Aorta (tissue), 5 donors: ENCODE data around the gene DGLUCY. TPM values are rescaled to one million over a fixed set of nuclear protein-coding genes. Genes with fewer than 3 reads are reported as not detected.

ENCODE experiments used
- ATAC-seq: fragments of 200-7000 bp; cut with Tn5 transposase; one replicate; pipeline ENCODE4 v1.9.1; 2022; ENCODE audit warnings: moderate library complexity; ENCODE audit not compliant: low FRiP score
- DNase-seq, 2 donors: peaks; one replicate each; pipeline ENCODE4 v3.0.0-alpha.2; 2020
- H3K27ac ChIP-seq, 2 donors: one replicate each; pipeline ENCODE4 v1.5.1; 2013; ENCODE audit warnings: low read length in 2 of 2, mild to moderate bottlenecking in 2 of 2, moderate library complexity in 2 of 2, control low read depth in 1 of 2, inconsistent platforms in 1 of 2, low read depth in 1 of 2
- H3K27me3 ChIP-seq, 2 donors: one replicate each; pipeline ENCODE4 v1.6.1; 2013; ENCODE audit warnings: control low read depth in 1 of 2, low read length in 1 of 2, mild to moderate bottlenecking in 1 of 2, moderate library complexity in 1 of 2; ENCODE audit not compliant: insufficient read depth in 2 of 2, control insufficient read depth in 1 of 2
- H3K36me3 ChIP-seq, 2 donors: one replicate each; pipeline ENCODE4 v1.6.1; 2013; ENCODE audit warnings: control low read depth in 1 of 2, low read length in 1 of 2, mild to moderate bottlenecking in 1 of 2; ENCODE audit not compliant: insufficient read depth in 2 of 2, control insufficient read depth in 1 of 2
- H3K4me1 ChIP-seq, 2 donors: one replicate each; pipeline ENCODE4 v1.6.1; 2013; ENCODE audit warnings: low read length in 2 of 2, control low read depth in 1 of 2, mild to moderate bottlenecking in 1 of 2, moderate library complexity in 1 of 2; ENCODE audit not compliant: insufficient read depth in 2 of 2, control insufficient read depth in 1 of 2
- H3K4me3 ChIP-seq, 2 donors: one replicate each; pipeline ENCODE4 v1.5.1; 2013; ENCODE audit warnings: low read length in 2 of 2, control low read depth in 1 of 2, mild to moderate bottlenecking in 1 of 2
- H3K9me3 ChIP-seq: one replicate; pipeline ENCODE4 v1.6.1; 2013; ENCODE audit warnings: mild to moderate bottlenecking, low read length; ENCODE audit not compliant: control insufficient read depth
- WGBS, 2 donors: extraction: QIAGEN DNeasy Blood & Tissue Kit; methylation state at CpG; one replicate each; pipeline ENCODE4 v1.1.7; 2013; 5-methylcytosine and 5-hydroxymethylcytosine counted together
- intact Hi-C, 2 donors: fragments of 100-400 bp; cut with DNase I; formaldehyde crosslinking; loops; one replicate each; pipeline versions ENCODE4 v1.14.2 to v1.15.0; 2022
- polyA plus RNA-seq, 2 donors: library from polyadenylated mRNA; stranded (reverse); fragments of 200-250 nt; gene quantifications; one replicate each; pipeline ENCODE4 v1.2.3, GENCODE V29; 2013
- total RNA-seq, 2 donors: library from RNA; stranded (reverse); fragmentation: NEBNext Ultra II Directional; extraction: Animal tissue kit (Norgen Biotek cat#: 25700); gene quantifications; one replicate each; pipeline ENCODE4 v1.2.1, GENCODE V29; 2021
- donor health status: healthy with polysubstance abuse.
- donor health status: Bipolar disorder and iron deficiency.
- donor health status: DM: no; HTN: no; CAD: no.
- donor health status: DM: no; HTN: no; CAD: no.
- donor health status: DM: yes; HTN: yes; CAD: no.

Gene DGLUCY
- total and polyA plus RNA-seq, 4 donors: 11.9 to 55.5 (median 19.3) TPM

- intact Hi-C loops: no loop called here
Measured at GRCh38 chr14:91271639-91272038, 157.8 kb downstream of the DGLUCY start.

GRCh38 chr14:91272341-91273272 lies 158.7 kb downstream of the DGLUCY start:
- Histone ChIP-seq H3K9me3 (no peaks in the 10 kb centered on the region), H3K27me3 (no peaks in the 10 kb centered on the region), H3K4me3 (no peak overlapping the region), H3K36me3 (no peaks in the 10 kb centered on the region), H3K27ac (no peak overlapping the region), H3K4me1 (no peaks in the 10 kb centered on the region)
- intact Hi-C loops: no loop called here
- DNase-seq: no peak
- ATAC-seq: no peak
- 96 to 97% methylated on average over 39 to 43 of the region's 43 CpGs for WGBS, 2 donors

More at GRCh38 chr14:91271639-91272038, 157.8 kb downstream of the DGLUCY start:
- ATAC-seq: no peak
- H3K4me1 ChIP-seq: no peaks in the 10 kb centered on the region
- no peaks in the 10 kb centered on the region for H3K36me3 ChIP-seq
- WGBS, 2 donors: 96 to 99% methylated on average over 9 of the region's 9 CpGs
- H3K4me3 ChIP-seq: no peak overlapping the region
- no peaks in the 10 kb centered on the region for H3K27me3 ChIP-seq
- H3K27ac ChIP-seq: no peak overlapping the region
- no peaks in the 10 kb centered on the region for H3K9me3 ChIP-seq
- DNase-seq: no peak

GRCh38 chr14:91273273-91273884 lies 159.5 kb downstream of the DGLUCY start:
- H3K36me3 ChIP-seq: no peaks in the 10 kb centered on the region
- no peak overlapping the region for H3K27ac ChIP-seq
- no peaks in the 10 kb centered on the region for H3K27me3 ChIP-seq
- ATAC-seq (peak; percentile 20), DNase-seq (no peak)
- H3K9me3 ChIP-seq: no peaks in the 10 kb centered on the region
- no peak overlapping the region for H3K4me3 ChIP-seq
- no peaks in the 10 kb centered on the region for H3K4me1 ChIP-seq
- WGBS, 2 donors: 97% methylated on average over 26 to 27 of the region's 27 CpGs
- intact Hi-C loops: no loop called here

- Histone ChIP-seq H3K27ac (no peak overlapping the region), H3K36me3 (no peaks in the 10 kb centered on the region), H3K4me3 (no peak overlapping the region), H3K4me1 (no peaks in the 10 kb centered on the region), H3K9me3 (no peaks in the 10 kb centered on the region), H3K27me3 (no peaks in the 10 kb centered on the region)
- DNase-seq (no peak), ATAC-seq (no peak)
- intact Hi-C loops: no loop called here
- WGBS, 2 donors: 95 to 96% methylated on average over 13 of the region's 13 CpGs
Measured at GRCh38 chr14:91273885-91274273, 160.0 kb downstream of the DGLUCY start.

GRCh38 chr14:91274796-91275195 lies 160.9 kb downstream of the DGLUCY start:
- no peak overlapping the region for H3K4me3 ChIP-seq
- WGBS, 2 donors: 96 to 97% methylated on average over 9 of the region's 9 CpGs
- ATAC-seq: no peak

More at GRCh38 chr14:91274796-91275195, 160.9 kb downstream of the DGLUCY start:
- no peaks in the 10 kb centered on the region for H3K36me3 ChIP-seq
- no peaks in the 10 kb centered on the region for H3K4me1 ChIP-seq
- H3K9me3 ChIP-seq: no peaks in the 10 kb centered on the region
- intact Hi-C loops: no loop called here
- H3K27ac ChIP-seq: no peak overlapping the region
- no peak for DNase-seq
- H3K27me3 ChIP-seq: no peaks in the 10 kb centered on the region

Other genes with a start within 250 kb of the DGLUCY start
- 1 to 10 TPM; 4.4 to 10.0 TPM for gene RPS6KA5, start 53.4 kb upstream of the DGLUCY start, total RNA-seq
- 1 to 10 TPM; 1.4 to 1.6 TPM for gene RPS6KA5, start 53.4 kb upstream of the DGLUCY start, polyA plus RNA-seq
- 1 to 10 TPM in 1 of 2 donors, under 1 TPM in 1; 0.84 to 6.3 TPM for gene GPR68, start 130.6 kb downstream of the DGLUCY start, total RNA-seq
- under 1 TPM in 1 of 2 donors, not detected in 1; 0.10 TPM for gene GPR68, start 130.6 kb downstream of the DGLUCY start, polyA plus RNA-seq